ENCODE results near the gene NRG2.

GRCh38 chr5:139852696-139853095 lies 190.4 kb downstream of the NRG2 start:
- no peak for TF ChIP-seq CTCF (IDR thresholded peaks at IDR 0.05)
- TF ChIP-seq POLR2A (IDR thresholded peaks at IDR 0.05), result no peak

Measured in body of pancreas (tissue), 4 donors.